GM19043 (cell line): ENCODE data around the gene XYLT2.

Experiments used
- ATAC-seq: cut with Tn5 transposase; IDR thresholded peaks from one replicate; pipeline ENCODE4 v1.9.1; 2021; ENCODE audit warnings: low read depth; ENCODE audit not compliant: unreplicated experiment

The XYLT2 gene

GRCh38 chr17:50347117-50347893 is 1.4 kb downstream of the XYLT2 start:
- no peak for ATAC-seq

DNA sequence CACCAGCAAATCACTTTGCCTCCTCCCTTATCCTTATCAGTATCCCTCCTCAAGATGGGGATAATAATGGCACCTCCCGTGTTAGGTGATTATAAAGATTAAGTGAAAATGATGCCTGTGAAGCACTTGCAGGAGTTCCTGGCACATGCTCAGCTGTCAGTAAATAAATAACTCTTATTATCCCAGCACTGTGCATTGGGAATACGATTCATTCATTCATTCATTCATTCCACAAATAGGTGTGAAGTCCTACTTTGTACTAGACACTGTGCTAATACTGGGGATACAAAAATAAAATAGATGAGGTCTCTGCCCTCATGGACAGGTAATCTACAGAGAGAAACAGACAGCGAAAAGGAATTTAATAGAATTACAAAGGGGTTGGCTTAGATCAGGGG is 2.0 kb downstream of the XYLT2 start:
- no peak for ATAC-seq

- no peak for ATAC-seq
Measured at GRCh38 chr17:50348522-50349242, 2.8 kb downstream of the XYLT2 start.

- no peak for ATAC-seq
Measured at GRCh38 chr17:50349243-50349600, 3.3 kb downstream of the XYLT2 start.

DNA sequence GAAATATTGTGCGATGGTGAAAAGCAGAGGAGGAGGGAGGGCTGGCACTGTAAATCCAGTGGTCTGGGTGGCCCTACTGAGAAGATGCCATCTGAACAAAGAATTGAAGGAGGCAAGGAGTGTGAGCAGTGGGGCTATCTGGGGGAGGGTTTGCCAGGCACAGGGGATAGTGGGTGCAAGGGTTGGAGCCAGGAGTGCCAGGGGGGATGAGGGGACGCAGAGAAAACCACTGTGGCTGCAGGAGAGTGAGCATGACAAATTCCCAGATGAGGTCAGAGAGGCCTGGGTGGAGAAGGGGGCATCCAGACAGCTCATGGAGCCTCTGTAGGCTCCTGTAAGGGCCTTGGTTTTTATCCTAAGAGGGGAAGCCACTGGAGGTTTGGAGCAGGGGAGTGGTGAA is 4.8 kb downstream of the XYLT2 start:
- ATAC-seq: no peak

DNA sequence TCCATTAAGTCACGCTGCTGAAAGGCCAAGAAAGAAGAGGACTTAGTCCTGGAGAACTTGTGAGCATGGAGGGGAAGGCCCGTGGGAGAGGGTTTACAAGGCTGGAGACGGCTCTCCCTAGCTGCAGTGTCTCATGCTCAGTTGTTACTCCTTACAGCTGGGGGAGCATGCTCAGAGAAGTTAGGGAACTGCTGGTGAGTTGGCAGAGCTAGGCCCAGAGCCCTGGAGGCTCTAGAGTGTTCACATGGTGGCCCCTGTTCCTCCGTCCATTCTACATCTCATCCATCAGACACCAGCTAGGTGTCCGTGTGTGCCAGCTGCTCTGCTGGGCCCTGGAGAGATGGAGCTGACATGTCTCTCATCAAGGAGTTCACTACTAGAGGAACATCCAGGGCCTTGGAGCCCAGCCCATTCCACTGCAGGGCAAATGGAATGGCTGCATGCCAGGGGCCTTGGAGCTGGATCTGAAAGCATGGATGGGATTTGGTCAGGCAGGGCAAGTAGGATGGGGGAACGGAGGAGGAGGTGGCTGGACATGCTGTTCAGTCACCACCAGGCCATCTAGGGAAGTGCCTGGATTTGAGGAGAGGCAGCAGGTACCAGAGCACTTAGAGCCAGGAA is 6.3 kb downstream of the XYLT2 start:
- ATAC-seq: no peak

- no peak for ATAC-seq
Measured at GRCh38 chr17:50352693-50353599, 7.0 kb downstream of the XYLT2 start.

GRCh38 chr17:50353600-50354195 is 7.8 kb downstream of the XYLT2 start:
- ATAC-seq: no peak

DNA sequence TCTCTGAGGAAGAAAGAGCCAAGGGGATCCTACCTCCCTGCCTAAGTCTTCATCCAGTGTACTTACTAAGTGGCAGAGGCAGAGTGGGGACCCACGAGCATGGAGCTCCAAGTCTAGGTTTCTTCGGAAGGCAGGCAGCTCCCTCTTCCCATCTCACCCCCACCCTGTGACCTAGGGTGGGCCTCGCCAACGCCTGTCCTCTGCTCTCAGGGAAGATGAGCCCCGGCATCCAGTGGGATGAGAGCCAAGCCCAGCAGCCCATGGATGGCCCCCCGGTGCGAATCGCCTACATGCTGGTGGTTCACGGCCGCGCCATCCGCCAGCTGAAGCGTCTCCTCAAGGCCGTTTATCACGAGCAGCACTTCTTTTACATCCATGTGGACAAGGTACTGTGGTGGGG is 8.3 kb downstream of the XYLT2 start:
- no peak for ATAC-seq

DNA sequence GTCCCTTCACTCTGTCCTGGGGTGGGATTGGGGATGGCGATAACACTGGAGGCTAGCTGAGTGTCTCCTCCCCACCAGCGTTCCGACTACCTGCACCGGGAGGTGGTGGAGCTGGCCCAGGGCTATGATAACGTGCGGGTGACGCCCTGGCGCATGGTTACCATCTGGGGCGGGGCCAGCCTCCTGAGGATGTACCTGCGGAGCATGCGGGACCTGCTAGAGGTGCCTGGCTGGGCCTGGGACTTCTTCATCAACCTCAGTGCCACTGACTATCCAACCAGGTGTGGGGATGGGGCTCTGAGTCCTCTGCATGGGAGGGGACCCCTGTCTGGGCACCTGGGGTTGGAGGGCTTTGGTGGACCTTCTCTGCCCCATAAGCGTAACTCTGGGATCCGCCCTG is 8.8 kb downstream of the XYLT2 start:
- no peak for ATAC-seq

DNA sequence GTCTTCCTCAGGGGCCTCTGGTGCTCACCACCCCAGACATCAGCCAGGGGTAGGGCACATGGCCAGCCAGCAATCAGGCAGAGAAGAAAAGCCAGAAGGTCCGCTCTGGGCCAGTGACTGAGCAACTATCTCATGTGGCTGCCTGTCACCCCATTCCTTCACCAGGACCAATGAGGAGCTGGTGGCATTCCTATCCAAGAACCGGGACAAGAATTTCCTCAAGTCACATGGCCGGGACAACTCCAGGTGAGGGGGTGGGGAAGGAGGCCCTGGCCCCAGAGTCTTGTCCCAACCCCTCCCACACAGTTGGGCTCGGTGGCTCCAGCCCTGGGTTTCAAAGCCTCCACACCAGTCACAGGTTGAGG is 9.4 kb downstream of the XYLT2 start:
- ATAC-seq: no peak

- ATAC-seq: no peak
Measured at GRCh38 chr17:50355701-50356341, 9.9 kb downstream of the XYLT2 start.

DNA sequence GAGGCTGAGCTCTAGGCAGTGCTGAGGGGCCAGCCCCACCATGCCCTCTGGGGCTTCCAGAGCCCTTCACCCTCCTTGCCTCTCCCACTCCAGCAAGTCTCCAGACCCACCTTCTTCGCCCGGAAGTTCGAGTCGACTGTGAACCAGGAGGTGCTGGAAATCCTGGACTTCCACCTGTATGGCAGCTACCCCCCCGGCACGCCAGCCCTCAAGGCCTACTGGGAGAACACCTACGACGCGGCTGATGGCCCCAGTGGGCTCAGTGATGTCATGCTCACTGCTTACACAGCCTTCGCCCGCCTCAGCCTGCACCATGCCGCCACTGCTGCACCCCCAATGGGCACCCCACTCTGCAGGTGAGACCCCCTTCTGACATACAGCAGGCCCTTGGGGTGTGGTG is 10.5 kb downstream of the XYLT2 start:
- ATAC-seq: no peak

DNA sequence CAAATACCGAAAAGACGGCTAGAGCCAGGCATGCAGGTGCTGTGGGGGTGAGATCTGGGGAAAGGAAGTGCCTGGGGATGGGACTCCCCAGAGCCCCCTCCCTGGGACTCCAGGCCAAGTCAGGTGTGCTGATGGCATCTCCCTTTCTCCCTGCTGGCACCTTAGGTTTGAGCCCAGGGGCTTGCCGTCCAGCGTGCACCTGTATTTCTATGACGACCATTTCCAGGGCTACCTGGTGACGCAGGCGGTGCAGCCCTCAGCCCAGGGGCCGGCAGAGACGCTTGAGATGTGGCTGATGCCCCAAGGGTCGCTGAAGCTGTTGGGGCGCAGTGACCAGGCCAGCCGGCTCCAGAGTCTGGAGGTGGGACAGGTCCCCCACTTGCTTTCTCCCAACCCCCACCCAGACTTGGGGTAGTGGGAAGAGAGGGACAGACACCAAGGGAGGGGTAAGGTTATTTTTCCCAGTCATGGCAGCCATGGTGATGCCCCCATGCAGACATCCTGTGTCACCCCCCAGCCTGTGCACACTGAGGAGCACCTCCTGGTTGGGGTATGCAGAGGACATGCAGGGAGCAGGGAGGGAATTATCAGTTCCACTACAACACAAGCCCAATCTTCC is 11.1 kb downstream of the XYLT2 start:
- no peak for ATAC-seq

DNA sequence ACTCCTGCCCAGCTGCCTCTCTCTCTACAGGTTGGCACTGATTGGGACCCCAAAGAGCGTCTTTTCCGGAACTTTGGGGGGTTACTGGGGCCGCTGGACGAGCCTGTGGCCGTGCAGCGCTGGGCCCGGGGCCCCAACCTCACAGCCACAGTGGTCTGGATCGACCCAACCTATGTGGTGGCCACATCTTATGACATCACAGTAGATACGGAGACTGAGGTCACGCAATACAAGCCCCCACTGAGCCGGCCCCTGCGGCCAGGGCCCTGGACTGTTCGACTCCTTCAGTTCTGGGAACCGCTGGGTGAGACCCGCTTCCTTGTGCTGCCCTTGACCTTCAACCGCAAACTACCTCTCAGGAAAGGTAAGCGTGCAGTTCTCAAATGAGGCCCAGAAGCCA is 12.3 kb downstream of the XYLT2 start:
- no peak for ATAC-seq

DNA sequence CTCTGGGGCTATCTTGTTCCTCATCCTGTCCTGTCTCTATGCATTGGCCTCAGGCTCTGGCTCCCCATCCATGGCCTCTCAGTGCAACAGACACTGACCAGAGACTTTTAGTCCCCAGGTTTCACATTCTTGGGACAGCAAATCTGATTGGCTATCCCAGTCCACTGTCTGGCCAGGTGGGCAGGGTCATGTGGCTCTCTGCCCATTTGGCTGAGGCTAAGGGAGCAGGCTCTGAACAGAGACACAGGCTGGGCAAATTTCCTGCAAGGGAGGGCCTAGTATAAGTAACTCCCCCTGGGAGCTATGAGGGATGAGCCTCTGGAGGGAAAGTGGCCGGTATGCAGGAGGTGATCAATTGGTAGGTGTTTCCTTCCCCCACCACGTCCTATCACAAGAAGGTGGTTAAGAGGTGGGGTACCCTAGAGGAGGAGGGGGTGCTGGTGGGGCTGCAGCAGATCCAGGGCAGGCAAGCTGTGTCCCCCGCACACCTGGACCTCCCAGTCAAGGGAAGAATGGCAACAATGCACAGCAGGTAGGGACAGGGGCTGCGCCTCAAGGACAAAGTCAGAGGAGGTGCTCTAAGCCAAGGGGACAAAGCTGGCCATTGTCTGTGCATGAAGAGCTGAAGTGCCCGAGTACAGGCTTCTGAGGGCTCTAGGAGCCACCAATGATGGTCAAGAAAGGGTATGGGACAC is 13.2 kb downstream of the XYLT2 start:
- ATAC-seq: no peak

DNA sequence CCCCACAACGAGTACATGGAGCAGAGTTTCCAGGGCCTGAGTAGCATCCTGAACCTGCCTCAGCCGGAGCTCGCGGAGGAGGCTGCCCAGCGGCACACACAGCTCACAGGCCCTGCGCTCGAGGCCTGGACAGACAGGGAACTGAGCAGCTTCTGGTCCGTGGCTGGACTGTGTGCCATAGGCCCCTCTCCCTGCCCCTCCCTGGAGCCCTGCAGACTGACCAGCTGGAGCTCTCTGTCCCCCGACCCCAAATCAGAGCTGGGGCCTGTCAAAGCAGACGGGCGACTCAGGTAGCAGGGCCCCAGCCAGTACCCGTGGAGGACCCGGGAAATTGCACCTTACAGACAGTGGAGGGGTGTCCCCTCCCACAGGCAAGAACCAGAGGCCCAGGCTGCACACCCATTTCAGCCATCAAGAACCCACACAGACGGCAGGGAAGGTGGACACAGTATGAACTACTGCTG is 14.1 kb downstream of the XYLT2 start:
- ATAC-seq: no peak

GRCh38 chr17:50360486-50361115 is 14.7 kb downstream of the XYLT2 start:
- no peak for ATAC-seq
